ENCODE data around the gene TSPAN10. TPM values are rescaled to one million over a fixed set of nuclear protein-coding genes. Genes with fewer than 3 reads are reported as not detected.

Gene TSPAN10
- polyA plus RNA-seq, 1 experiment: 0.92 TPM

DNA sequence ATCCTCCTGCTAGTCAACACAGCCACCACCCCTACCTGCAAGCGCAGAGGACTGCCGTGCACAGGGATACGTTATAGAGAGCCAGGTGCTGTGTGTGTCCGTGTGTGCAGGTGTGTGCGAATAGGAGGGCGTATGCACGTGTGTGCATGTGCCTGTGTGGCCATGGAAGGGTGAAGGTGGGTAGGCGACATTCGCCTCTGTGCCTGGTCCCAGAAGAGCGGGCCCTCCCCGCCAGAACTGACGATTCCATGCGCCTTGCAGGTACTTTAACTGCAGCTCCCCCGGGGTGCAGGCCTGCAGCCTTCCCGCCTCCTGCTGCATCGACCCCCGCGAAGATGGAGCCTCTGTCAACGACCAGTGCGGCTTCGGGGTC, 10.6 kb downstream of the TSPAN10 start:
- H3K9me3 ChIP-seq (ENCODE audit: control insufficient read depth, insufficient read depth, low read length): peaks cover 12% of the 10 kb centered on the region
- no peak overlapping the region for H3K27ac ChIP-seq (ENCODE audit: low read depth, low read length)
- ChIA-PET POLR2A (no interaction called here), CTCF (no interaction called here)
- H3K27me3 ChIP-seq (ENCODE audit: control insufficient read depth, insufficient read depth, low read length): peaks cover 10% of the 10 kb centered on the region
- TF ChIP-seq, protein P1, sequence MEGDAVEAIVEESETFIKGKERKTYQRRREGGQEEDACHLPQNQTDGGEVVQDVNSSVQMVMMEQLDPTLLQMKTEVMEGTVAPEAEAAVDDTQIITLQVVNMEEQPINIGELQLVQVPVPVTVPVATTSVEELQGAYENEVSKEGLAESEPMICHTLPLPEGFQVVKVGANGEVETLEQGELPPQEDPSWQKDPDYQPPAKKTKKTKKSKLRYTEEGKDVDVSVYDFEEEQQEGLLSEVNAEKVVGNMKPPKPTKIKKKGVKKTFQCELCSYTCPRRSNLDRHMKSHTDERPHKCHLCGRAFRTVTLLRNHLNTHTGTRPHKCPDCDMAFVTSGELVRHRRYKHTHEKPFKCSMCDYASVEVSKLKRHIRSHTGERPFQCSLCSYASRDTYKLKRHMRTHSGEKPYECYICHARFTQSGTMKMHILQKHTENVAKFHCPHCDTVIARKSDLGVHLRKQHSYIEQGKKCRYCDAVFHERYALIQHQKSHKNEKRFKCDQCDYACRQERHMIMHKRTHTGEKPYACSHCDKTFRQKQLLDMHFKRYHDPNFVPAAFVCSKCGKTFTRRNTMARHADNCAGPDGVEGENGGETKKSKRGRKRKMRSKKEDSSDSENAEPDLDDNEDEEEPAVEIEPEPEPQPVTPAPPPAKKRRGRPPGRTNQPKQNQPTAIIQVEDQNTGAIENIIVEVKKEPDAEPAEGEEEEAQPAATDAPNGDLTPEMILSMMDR (IDR thresholded peaks at IDR 0.05; ENCODE audit: low read depth, low read length): no peak
- no peak for DNase-seq (ENCODE audit: low read depth, low spot score)
- H3K4me3 ChIP-seq (ENCODE audit: low read depth, low read length): no peak overlapping the region

DNA sequence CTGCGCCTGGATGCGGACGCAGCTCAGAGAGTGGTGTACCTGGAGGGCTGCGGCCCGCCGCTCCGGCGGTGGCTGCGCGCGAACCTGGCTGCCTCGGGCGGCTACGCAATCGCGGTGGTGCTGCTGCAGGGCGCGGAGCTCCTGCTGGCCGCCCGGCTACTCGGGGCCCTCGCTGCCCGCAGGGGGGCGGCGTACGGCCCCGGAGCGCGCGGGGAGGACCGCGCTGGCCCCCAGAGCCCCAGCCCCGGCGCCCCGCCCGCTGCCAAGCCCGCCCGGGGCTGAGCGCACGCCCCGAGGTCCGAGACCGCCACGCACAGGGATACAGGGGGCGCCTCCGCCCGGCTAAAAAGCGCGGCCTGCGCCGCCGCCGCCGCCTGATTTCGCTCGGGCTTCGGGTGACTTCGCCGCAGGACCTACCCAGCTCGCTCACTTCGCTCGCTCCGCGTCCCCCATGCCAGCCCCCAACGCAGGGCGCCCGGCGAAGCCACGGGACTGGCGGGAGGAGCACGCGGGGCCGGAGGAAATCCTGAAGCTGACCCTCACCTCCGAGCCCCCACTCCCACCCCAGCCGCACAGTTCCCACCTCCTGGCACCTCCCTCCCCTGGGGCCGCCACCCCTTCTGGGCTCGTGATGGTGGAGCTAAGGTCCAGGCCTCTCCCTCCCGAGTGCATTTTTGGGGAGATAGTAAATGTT, 11.2 kb downstream of the TSPAN10 start:
- DNase-seq (ENCODE audit: low read depth, low spot score): no peak
- Histone ChIP-seq H3K27ac (ENCODE audit: low read depth, low read length) (no peak overlapping the region), H3K27me3 (ENCODE audit: control insufficient read depth, insufficient read depth, low read length) (peaks cover 10% of the 10 kb centered on the region), H3K9me3 (ENCODE audit: control insufficient read depth, insufficient read depth, low read length) (peaks cover 12% of the 10 kb centered on the region), H3K4me3 (ENCODE audit: low read depth, low read length) (no peak overlapping the region)
- CTCF ChIA-PET: no interaction called here
- TF ChIP-seq, protein P1 (IDR thresholded peaks at IDR 0.05; ENCODE audit: low read depth, low read length): no peak
- POLR2A ChIA-PET: interaction anchor here (0.6 kb wide), 1 partner anchor 19 kb away, joined by 3 read pairs; the partner anchor contains the start of genes CCDC137 and OXLD1

DNA sequence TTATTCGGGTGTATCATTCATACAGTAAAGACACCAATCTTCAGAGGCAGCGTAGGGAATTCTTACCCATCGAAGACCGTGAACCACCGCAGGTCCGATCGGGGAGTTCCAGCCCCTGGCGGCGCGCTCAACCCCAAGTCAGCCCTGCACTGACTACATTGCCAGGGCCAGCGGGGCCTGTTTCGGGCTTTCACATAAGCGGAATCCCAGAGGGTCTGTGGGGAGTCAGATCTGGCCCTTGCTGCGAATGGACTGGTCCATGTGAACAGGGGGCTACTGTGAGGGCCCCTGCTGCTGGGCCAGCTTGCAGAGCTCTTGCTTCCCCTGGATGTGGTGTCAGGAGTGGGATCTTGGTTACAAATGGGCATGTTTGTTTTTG, 11.7 kb downstream of the TSPAN10 start:
- no peak overlapping the region for H3K27ac ChIP-seq (ENCODE audit: low read depth, low read length)
- ChIA-PET CTCF (no interaction called here), POLR2A (interaction anchor here (0.6 kb wide), 1 partner anchor 18 kb away, joined by 3 read pairs; the partner anchor contains the start of genes CCDC137 and OXLD1)
- no peak overlapping the region for H3K4me3 ChIP-seq (ENCODE audit: low read depth, low read length)
- H3K27me3 ChIP-seq (ENCODE audit: control insufficient read depth, insufficient read depth, low read length): peaks cover 10% of the 10 kb centered on the region
- no peak for DNase-seq (ENCODE audit: low read depth, low spot score)
- TF ChIP-seq, protein P1 (IDR thresholded peaks at IDR 0.05; ENCODE audit: low read depth, low read length): no peak
- H3K9me3 ChIP-seq (ENCODE audit: control insufficient read depth, insufficient read depth, low read length): peaks cover 12% of the 10 kb centered on the region

DNA sequence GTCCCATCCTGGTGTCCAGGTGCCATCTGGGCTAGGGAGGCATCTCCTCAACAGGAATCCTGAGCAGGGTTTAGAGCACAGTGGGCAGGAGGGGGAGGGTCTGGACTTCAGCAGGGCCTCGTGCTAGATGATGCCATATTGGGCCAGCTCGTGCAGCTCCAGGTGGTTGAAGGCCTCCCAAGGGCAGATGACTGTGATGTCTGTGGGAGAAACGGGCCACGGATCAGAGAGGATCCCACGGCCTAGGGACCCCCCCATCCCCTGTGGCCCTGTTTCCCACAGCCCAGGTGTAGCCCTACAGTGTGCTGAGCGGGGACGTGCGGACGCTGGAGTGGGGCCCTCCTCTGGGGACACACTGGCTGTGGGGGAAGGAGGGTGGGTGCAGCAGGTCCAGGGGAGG, 14.0 kb downstream of the TSPAN10 start:
- ChIA-PET POLR2A (interaction anchor here (0.6 kb wide), 1 partner anchor 33 kb away, joined by 5 read pairs; the partner anchor contains the start of gene HGS), CTCF (no interaction called here)
- peaks cover 10% of the 10 kb centered on the region for H3K27me3 ChIP-seq (ENCODE audit: control insufficient read depth, insufficient read depth, low read length)
- H3K4me3 ChIP-seq (ENCODE audit: low read depth, low read length): no peak overlapping the region
- H3K27ac ChIP-seq (ENCODE audit: low read depth, low read length): peak overlapping the region; percentile 11
- no peak for DNase-seq (ENCODE audit: low read depth, low spot score)
- TF ChIP-seq, protein P1 (IDR thresholded peaks at IDR 0.05; ENCODE audit: low read depth, low read length): no peak
- H3K9me3 ChIP-seq (ENCODE audit: control insufficient read depth, insufficient read depth, low read length): peaks cover 12% of the 10 kb centered on the region

DNA sequence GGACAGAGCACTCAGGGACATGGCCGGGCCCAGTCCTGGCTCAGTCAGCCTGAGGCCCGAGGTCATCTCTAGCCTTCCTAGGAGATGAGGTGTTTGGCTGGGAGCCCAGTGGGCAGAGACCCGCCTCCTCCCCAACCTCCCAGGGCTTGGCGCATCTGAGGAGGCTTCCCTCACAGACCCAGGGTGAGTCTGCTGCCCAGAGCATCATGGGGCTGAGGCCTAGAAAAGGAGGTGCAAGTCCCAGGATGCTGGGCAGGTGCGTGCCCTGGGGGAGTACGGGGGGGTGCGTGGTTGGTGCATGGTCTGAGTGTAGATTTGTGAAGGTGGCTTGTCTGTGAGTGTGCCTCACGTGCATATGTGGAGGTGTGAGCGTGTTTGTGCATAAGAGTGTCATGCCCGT, 14.7 kb downstream of the TSPAN10 start:
- TF ChIP-seq, protein P1 (IDR thresholded peaks at IDR 0.05; ENCODE audit: low read depth, low read length): no peak
- Histone ChIP-seq H3K4me3 (ENCODE audit: low read depth, low read length) (no peak overlapping the region), H3K27ac (ENCODE audit: low read depth, low read length) (peak overlapping the region; percentile 11), H3K9me3 (ENCODE audit: control insufficient read depth, insufficient read depth, low read length) (peaks cover 12% of the 10 kb centered on the region), H3K27me3 (ENCODE audit: control insufficient read depth, insufficient read depth, low read length) (peaks cover 10% of the 10 kb centered on the region)
- ChIA-PET POLR2A (no interaction called here), CTCF (no interaction called here)
- peak; percentile 68 for DNase-seq (ENCODE audit: low read depth, low spot score)

Data from AG04450 (cell line).